GM18508 (cell line): ENCODE measurements around the gene KIF17.

Source experiments
- ATAC-seq: cut with Tn5 transposase; IDR thresholded peaks from one replicate; pipeline ENCODE4 v1.9.1; 2021; ENCODE audit warnings: moderate number of reproducible peaks; ENCODE audit not compliant: insufficient read depth, unreplicated experiment

KIF17 gene

DNA sequence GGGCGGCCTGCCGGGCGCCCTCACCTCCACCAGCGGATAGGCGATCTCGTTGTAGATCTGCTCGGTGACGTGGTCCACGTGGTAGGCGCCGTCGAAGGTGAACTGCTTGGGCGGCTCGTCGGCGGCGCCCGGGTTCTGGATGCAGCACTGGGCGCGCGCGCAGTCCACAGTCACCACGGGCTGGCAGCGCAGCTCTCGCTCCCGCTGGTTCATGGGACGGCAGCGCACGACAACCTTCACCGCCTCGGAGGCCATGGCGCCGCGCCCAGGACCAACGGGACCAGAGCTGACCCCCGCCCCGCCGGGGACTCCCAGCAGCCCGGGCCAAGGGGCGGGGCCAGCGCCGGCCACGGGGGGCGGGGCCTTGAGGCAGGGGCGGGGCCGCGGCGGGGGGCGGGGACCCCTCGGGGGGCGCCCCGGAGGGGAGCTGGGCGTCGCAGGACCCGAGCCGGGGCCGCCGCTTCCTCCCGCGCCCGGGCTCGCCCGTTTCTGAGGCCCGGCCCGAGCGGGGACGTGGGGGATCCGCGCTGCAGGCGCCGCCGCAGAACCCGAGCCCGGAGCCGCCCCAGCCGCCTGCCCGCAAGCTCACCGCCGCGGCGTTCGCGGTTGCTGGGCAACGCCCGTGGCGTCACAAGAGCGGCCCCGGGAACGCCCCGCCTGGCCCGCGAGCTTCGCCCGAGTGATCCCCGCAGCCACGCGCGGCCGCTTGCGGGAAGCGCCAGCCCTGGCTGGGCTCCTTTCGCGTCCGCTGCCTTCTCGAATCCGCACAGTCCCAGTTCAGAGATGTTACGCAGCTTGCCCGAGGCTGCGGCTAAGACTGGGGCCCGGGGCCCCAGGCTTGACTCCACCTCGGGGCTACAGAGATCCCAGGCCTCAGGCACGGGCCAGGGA, at the start of gene KIF17:
TSS of gene KIF17 (minus strand) at position 556 of the 891 bp plus-strand sequence. CDS start at position 255, 301 bp downstream.
- no peak for ATAC-seq

DNA sequence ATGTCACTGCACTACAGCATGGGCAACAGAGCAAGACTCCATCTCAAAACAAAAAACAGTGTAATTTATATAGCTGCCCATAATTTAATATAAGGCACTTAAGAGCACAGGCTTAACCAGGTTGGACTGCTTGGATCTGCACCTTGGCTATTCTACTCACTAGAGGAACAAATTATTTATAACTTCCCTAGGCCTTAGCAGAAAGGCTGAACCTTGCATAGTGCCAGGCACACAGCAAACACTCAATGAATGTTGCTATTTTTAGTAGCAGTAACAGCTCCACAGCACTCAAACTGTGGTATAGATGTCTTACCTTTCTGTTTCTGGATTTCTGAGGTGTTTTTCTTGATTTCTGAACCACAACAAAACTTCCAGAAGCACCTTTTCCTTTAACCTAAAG, 49.5 kb upstream of the KIF17 start:
- no peak for ATAC-seq

DNA sequence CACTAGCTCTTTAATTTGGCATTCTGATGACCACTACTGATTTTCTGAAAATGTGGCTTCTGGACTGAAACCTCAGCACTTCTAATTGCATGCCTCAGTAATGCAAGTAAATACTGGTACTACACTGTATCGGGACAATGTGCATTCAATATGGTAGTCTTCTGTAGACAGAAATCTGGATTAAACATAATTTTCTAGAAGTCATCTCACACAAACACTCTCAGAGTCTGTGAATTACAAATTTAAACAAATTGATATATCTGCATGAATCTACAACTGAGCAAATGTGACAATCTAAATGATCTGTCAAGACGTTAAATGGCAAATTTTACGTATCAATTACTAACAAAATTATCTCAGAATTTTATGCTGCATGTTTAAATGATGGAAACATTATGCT, 45.6 kb upstream of the KIF17 start:
- ATAC-seq, result no peak

DNA sequence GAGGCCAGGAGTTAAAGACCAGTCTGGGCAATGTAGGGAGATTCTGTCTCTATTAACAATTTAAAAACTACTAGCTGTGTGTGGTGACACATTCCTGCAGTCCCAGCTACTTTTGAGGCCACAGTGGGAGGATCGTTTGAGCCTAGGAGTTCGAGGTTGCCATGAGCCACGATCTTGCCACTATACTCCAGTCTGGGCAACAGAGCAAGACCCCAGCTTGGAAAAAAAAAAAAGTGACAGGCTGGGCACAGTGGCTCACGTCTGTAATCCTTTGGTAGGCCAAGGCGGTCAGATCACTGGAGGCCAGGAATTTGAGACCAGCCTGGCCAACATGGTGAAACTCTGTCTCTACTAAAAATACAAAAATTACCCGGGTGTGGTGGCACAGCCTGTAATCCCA, 42.5 kb upstream of the KIF17 start:
- no peak for ATAC-seq

DNA sequence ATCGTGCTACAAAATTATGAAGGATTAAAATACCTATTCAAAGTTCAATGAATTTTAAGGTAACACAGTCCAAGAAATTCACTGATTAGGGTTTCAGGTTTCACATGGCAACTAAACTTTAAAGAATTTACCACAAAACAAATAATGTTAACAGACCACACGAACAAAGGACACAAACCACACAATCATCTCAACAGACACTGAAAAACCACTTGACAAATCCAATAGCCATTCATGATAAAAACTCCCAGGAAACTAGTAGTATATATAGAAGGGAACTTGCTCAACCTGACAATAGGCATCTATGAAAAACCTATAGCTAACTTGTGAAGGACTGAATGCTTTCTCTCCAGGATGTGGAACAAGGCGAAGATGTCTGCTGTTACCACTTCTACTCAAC, 35.8 kb upstream of the KIF17 start:
- ATAC-seq, result no peak

DNA sequence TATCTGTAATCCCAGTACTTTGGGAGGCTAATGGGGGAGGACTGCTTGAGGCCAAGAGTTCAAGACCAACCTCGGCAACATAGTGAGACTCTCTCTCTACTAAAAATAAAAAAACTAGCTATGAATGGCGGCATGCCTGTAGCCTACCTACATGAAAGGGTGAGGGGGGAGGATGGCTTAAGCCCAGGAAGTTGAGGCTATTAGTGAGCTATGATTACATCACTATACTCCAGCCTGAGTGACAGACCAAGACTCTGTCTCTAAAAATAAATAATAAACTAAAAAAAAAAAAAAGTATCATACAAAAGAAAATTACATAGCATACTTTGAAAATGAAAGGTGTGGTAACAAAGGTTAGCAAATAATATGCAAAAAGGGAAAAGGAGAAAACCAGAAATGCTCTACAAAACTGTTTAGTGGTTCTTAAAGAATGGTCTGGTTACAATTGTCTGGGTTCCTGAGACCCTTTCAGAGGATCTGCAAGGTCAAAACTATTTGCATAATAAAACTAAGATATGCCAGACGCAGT, 33.7 kb upstream of the KIF17 start:
- no peak for ATAC-seq

DNA sequence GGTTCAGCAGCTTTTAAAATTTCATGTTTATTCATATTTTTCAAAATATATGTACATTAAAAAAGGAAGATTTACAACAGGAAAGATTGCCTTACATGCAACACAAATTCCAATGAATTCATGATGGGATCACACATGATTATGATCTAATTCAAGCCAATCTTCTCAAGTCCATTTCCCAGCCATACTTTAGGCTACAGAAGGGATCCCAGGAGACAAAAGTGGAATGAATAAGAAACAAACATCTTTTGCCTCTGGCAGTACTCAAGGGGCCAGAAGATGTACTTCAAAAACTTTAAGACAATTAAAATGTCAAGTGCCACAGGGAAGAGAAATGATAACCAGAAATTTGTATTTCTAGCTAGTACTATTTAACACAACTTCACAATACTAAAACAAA, 24.9 kb upstream of the KIF17 start:
- no peak for ATAC-seq

DNA sequence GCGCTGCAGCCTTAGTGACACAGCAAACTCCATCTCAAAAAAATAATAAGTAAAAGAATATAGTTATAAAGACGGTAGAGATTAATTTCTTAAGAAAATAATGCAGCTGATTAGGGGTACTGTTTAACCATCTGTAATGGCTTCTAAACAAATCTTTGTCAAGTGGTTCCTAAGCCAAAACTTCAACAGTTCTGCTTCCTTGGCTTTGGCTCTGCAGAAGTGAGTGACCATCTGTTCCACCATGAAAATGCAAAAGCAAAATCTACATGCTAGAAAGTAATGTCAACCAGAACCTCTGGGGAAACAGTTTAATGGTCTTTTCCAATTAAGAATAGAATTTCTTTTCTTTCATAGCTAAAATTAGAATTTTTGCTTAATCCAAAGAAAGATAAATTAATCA, 23.0 kb upstream of the KIF17 start:
- no peak for ATAC-seq

DNA sequence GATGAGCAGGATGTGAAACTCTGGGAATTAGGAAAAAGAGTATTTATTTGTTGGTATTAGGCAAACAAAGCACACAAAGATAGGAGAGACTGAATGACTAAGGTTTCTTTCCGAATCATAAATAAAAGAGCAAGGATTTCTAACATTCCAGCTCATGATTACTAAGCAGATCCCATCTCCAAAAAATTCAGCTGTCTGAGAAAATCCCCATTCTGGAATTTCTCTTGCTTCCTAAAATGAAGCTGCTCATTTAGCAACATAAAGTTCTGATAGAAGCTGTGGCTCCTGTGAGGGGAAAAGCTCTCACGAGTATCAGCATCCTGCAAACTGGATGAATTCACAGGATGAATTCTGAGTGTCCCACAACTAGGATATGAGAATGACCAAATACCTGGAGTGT, 21.4 kb upstream of the KIF17 start:
- ATAC-seq, result no peak

DNA sequence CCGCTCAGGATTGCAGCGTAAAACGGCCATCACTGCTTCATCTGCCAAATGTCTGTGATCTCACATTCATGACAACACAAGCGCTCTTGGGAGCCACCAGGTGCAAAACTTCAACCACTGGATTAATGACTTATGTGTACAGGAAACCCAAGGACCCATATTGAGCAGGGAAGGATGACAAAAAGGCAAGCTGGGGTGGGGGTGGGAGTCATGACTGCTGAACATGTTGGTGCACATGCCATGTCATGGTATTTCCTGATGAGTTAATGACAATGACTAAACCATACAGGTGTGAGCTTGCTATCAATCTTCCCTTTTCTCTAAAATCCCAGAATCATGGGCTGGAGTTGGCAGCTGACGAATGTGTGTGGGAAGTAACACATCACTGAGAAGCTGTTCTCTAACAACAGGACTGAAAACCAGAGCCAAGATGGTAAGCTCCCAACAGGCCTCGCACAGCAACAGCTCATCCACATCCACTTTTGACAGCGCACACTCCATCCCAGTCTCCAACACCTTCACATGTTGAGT, 17.8 kb upstream of the KIF17 start:
- ATAC-seq, result no peak

DNA sequence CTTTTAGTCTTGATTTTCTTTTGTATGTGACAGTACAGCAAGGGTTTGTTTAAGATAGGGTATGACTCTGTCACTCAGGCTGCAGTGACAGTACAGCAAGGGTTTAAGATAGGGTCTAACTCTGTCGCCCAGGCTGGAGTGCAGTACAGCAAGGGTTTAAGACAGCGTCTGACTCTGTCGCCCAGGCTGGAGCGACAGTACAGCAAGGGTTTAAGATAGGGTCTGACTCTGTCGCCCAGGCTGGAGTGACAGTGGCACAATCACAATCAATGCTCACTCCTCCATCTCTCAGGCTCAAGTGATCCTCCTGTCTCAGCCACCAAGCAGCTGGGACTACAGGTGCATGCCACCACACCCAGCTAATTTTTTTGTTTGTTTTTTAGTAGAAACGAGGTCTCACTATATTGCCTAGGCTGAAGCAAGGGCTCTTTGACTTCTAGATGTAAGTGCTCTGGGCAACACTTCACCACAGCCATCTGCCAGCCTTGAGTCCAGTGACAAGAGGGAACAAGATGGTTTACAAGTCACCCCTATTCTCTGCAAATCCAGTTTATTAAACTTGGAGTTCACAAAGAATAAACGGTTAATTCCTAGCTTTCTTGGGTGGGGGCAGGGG, 15.7 kb upstream of the KIF17 start:
- ATAC-seq, result no peak

DNA sequence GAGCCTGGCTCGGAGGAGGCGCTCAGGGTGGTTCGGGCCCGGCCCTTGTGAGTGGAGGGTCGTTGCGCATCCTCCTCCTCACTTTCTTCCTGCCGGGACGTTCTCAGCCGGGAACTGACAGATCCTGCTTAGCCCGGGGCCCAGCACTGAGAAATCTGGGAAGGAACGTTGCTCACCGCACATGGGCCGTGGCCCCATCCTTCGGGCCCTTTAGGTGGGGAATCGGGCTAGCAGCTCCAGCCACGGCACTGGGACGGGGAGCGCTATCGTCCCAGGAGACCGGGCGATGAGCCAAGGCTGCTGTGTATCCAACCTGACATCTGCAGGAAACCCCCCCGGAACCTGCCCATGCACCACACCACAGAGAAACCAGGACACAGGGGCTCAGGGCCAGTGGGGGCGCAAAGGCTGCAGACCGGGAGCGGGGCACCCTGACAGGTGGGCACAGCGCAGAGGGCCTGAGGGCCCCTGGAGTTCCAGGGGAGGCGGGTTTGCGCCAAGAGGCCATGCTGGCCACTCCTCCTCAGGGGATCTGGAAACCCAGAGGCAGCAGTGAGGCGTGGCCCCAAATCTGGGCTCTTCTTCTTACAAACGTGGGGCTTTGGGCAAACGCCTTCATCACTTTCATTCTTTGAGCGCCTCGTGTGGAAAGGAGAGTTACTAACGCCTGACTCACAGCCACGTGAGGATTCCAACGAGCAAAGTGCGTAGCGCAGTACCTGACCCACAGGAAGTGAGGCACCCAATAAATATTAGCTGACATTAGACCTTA, 15.0 kb upstream of the KIF17 start, which contains the start of gene SH2D5:
TSS of gene SH2D5 (minus strand) at position 116 of the 772 bp plus-strand sequence. CDS start 4,659 bp downstream, outside the sequence.
- no peak for ATAC-seq

DNA sequence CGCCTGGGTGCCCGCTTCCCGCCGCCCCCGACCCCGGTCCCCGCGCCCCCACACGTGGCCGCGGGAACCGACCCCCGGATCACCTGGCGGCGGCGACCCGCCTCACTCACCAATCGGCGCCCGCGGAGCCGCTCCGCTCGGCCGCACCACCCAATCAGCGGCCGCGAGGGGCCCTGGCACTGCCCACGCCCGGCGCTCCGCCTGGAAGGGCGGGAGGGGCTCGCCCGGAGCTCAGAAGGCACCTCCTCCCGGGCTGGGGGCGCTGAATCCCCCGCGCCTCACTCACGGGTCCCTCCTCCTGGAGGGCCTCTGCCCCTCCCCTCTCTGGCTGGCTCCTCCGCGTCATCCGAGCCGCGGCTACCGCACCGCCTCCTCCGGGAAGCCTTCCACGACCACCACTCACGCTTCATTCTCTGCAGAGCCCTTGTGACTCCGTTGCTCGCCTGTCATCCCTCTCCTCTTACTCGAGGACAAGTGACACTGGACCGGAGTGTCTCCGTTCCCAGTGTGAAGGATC, 14.3 kb upstream of the KIF17 start:
- no peak for ATAC-seq

DNA sequence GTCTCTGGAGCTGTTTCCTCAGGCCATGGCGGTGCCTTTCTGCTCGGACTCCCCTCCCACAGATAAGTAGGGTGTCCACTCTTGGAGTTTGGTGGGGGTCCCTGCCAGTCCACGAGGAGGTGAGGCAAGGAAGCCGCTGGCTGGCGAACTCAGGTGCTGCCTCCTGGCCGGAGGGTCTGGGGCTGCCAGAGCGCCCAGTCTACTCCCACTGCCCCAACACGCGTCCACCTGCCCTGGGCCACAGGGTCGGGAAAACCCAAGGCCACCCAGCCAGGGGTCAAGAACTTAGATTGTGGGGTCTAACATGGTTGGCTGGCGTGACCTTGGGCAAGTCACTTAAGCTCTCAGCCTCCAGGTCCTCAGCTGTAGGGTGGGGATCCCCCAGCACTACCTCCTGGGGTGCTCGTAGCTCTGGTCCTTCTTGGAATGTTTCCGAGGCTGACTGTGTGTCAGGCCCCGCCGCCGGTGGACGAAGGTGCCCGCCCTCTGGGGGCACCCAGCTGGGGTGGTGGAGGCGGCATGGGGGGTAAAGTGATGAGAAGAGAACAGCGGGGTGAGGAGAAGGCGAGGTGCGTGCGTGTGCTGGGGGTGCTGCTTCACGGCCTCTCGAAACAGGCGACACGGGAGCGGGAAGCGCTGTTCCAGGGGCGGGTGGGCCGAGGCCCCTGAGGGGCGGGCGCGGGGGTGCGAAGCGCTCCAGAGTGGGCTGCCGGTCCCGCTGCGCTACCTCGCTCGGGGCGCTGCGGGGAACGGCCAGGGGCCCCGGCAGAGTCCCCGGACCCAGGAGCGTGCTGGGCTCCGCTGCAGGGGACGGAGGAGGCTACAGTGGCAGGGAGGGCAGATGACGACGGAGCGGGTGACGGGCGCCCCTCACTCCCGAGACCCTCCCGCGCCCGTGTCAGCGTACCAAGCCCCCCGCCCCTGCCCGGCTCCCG, 13.5 kb upstream of the KIF17 start:
- no peak for ATAC-seq

DNA sequence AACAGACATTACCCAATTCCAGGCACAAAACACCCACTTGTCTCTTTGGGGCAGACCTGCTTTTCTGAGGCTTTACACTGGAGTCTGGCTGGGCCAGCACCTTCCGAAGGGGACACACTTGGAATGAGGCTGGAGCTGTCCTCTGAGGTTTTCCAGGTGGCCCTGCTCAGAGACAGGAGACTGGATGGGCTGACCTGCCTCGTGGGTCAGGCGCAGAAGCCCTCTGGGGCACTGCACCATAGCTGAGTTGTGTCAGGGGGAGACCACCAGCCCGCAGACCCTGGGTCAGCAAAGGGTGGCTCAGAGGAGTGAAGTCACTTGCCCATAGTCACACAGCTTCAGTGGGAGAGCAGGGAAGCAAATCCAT, 12.9 kb upstream of the KIF17 start:
- no peak for ATAC-seq

DNA sequence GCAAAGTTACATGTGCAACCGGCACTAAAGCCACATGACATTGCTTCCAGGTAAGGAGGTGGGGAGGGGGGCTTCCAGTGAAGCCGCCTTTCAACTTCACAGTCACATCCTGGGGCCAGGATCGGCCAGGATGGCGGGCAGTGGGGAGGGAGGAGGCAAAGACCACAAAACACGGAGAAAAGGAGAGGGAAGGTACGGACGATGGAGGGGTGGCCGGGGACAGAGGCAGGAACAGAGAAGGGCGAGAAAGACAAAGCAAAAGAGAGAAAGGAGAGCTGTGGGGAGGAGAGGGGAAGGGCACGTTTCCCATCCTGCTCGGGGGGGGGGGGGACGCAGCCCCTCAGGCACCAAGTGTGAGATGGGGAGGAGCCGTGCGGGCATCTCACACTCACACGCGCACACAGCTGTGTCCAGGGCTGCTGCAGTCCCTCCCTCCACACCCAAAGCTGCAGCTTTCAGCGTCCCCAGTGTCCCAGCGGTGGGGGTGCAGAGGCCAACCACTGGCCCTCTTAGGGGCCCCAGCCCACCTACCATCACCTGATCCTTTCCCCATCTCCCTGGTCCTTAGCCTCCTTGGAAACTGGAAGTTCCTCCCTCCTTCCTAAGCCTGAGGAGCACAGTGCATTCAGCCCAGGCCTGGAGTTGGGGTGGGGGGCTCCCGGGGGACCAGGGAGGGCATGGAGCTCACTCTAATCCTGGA, 12.3 kb upstream of the KIF17 start:
- no peak for ATAC-seq

DNA sequence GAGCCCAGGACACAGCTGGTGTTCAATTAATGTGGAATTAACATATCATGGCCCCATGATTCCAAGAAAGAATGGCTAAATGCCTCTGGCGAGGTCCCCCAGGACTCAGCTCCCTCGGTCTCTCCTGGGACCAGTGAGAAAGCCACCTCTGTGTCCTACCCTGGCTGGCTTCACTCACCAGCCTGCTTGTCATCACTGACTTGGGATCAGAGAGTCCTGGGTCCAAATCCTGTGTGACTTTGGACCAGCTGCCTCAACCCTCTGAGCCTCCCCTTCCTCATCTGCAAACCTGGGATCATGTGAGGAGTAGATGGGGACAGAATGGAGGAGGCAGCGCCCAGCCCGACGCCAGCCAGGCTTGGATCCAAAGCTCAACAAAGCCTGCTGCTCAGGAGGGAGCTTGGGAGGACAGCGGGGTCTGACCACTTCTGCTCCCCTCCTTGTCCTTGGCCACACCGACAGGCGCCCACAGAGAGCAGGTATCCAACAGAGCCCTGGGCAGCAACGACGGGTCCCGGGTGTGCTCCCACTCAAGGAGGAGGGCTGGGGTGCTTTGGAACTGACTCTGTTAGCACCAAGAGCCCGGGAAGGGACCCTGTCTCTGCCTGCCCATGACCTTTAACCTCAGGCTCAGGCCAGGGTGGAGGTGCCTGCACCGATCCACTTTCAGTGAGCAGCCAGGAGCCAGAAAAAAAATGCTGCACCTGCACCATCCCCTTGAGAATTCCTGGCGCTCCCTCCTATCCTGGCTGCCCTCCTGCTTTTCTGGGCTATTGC, 11.5 kb upstream of the KIF17 start:
- ATAC-seq, result no peak
